HG03354 (cell line): ENCODE results near the gene TTC23L.
"Not testable (repeated sequence)": the region's sequence is repeated elsewhere in the genome, so short reads cannot be mapped to it uniquely, and the experiment has no call there.

Experiments
- ATAC-seq: cut with Tn5 transposase; IDR thresholded peaks from one replicate; pipeline ENCODE4 v1.9.1; 2021; ENCODE audit warnings: mild to moderate bottlenecking; ENCODE audit not compliant: unreplicated experiment, poor library complexity, severe bottlenecking

Gene TTC23L

GRCh38 chr5:34838785-34839714, at the start of gene TTC23L:
Gene TTC23L, plus strand, starts transcription at chr5:34839164. Its CDS starts 1,508 bp downstream, at chr5:34840672.
- ATAC-seq: peak; percentile 99

GRCh38 chr5:34789639-34790038, 49.3 kb upstream of the TTC23L start:
- no peak for ATAC-seq

GRCh38 chr5:34790069-34790468, 48.9 kb upstream of the TTC23L start:
- no peak for ATAC-seq

- no peak for ATAC-seq
Observed at GRCh38 chr5:34791761-34792244, 47.2 kb upstream of the TTC23L start.

GRCh38 chr5:34802834-34803563, 36.0 kb upstream of the TTC23L start:
- ATAC-seq: no peak

GRCh38 chr5:34803974-34804732, 34.8 kb upstream of the TTC23L start:
- ATAC-seq: no peak

- ATAC-seq: no peak
Observed at GRCh38 chr5:34804913-34805312, 34.1 kb upstream of the TTC23L start.

- no peak for ATAC-seq
Observed at GRCh38 chr5:34806532-34806931, 32.4 kb upstream of the TTC23L start.

GRCh38 chr5:34811706-34812105, 27.3 kb upstream of the TTC23L start:
- ATAC-seq: no peak

- ATAC-seq: no peak
Observed at GRCh38 chr5:34813509-34813908, 25.5 kb upstream of the TTC23L start.

- no peak for ATAC-seq
Observed at GRCh38 chr5:34817558-34818351, 21.2 kb upstream of the TTC23L start.

- no peak for ATAC-seq
Observed at GRCh38 chr5:34818717-34819116, 20.2 kb upstream of the TTC23L start.

GRCh38 chr5:34820593-34820992, 18.4 kb upstream of the TTC23L start:
- ATAC-seq: no peak

- no peak for ATAC-seq
Observed at GRCh38 chr5:34822956-34823715, 15.8 kb upstream of the TTC23L start.

- ATAC-seq: no peak
Observed at GRCh38 chr5:34826347-34826746, 12.6 kb upstream of the TTC23L start.

GRCh38 chr5:34827588-34828506, 11.1 kb upstream of the TTC23L start:
- no peak for ATAC-seq

- ATAC-seq: not testable (repeated sequence)
Observed at GRCh38 chr5:34830827-34831226, 8.1 kb upstream of the TTC23L start.

- no peak for ATAC-seq
Observed at GRCh38 chr5:34831303-34831702, 7.7 kb upstream of the TTC23L start.
